ENCODE measurements around the gene ALDH1L2. TPM values are rescaled to one million over a fixed set of nuclear protein-coding genes. Genes with fewer than 3 reads are reported as not detected.

The ALDH1L2 gene
- total RNA-seq, 1 donor from 2014 or later, result 2.7 TPM

DNA sequence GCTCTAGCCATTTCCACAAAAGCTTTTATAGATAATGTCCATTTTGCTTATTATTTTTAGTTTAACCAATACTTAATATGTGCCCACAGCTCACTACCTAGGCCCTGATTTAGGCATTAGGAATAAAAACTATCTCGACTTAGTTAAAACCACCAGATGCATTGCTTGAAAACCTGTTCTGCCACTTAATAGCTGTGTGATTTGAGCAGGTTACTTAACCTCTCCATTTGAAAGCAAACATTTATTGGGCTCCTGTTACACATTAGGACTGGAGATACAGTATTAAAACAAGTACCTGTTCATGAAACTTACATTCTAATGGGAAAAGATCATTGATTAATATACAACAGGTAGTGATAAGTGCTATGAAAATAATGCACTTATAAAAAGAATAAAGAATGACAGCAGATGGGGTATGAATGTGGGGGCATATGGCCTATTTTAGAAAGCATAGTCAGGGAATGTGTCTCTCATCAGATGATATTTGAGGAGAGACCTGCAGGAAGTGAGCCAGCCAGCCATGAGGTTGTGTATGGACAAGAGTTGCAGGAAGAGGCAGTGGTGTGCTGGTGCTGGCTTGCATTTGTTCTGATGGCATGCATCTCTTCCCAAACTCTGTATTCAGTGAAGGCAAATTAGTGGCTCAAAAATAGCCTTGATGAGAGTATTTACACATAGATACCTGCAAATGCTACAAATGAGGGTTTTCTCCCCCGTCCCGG is 63.9 kb downstream of the ALDH1L2 start:
- TF ChIP-seq, protein P1, sequence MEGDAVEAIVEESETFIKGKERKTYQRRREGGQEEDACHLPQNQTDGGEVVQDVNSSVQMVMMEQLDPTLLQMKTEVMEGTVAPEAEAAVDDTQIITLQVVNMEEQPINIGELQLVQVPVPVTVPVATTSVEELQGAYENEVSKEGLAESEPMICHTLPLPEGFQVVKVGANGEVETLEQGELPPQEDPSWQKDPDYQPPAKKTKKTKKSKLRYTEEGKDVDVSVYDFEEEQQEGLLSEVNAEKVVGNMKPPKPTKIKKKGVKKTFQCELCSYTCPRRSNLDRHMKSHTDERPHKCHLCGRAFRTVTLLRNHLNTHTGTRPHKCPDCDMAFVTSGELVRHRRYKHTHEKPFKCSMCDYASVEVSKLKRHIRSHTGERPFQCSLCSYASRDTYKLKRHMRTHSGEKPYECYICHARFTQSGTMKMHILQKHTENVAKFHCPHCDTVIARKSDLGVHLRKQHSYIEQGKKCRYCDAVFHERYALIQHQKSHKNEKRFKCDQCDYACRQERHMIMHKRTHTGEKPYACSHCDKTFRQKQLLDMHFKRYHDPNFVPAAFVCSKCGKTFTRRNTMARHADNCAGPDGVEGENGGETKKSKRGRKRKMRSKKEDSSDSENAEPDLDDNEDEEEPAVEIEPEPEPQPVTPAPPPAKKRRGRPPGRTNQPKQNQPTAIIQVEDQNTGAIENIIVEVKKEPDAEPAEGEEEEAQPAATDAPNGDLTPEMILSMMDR (conservative IDR thresholded peaks at IDR 0.05), result no peak
- H3K4me3 Mint-ChIP-seq, result no peak overlapping the region
- no peak overlapping the region for H3K27ac Mint-ChIP-seq
- H3K4me1 Mint-ChIP-seq (ENCODE audit: unreplicated experiment), result peaks cover 25% of the 10 kb centered on the region
- no peaks in the 10 kb centered on the region for H3K27me3 Mint-ChIP-seq
- DNase-seq (ENCODE audit: extremely low spot score, unreplicated experiment), result no peak
- H3K9me3 Mint-ChIP-seq, result no peaks in the 10 kb centered on the region
- no peaks in the 10 kb centered on the region for H3K36me3 Mint-ChIP-seq

DNA sequence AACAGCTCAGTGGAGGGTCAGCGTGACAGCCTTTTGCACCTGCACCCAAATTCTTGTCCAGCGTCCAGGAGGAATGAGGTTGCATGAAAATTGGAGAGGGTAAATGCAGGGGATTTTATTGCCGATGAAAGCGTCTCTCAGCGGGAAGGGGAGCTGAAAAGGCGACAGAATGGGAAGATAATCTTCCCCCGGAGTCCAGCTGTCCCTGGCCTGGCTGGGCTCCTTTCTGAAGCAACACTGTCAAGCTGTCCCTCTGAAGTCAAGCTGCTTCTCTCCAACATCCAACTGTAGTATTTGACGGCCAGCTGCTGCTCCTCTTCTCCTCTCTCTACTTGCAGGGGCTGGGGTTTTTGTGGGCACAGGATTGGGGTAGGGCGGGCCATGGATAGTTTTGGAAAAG is 65.5 kb downstream of the ALDH1L2 start:
- Mint-ChIP-seq H3K4me1 (ENCODE audit: unreplicated experiment) (peaks cover 18% of the 10 kb centered on the region), H3K27me3 (no peaks in the 10 kb centered on the region), H3K4me3 (no peak overlapping the region), H3K9me3 (no peaks in the 10 kb centered on the region), H3K27ac (no peak overlapping the region), H3K36me3 (peaks cover 6% of the 10 kb centered on the region)
- no peak for DNase-seq (ENCODE audit: extremely low spot score, unreplicated experiment)
- TF ChIP-seq, protein P1 (conservative IDR thresholded peaks at IDR 0.05), result no peak

GRCh38 chr12:105018012-105018411 is 66.2 kb downstream of the ALDH1L2 start:
- Mint-ChIP-seq H3K4me3 (no peak overlapping the region), H3K36me3 (peaks cover 9% of the 10 kb centered on the region), H3K4me1 (ENCODE audit: unreplicated experiment) (peaks cover 21% of the 10 kb centered on the region), H3K27ac (no peak overlapping the region), H3K9me3 (no peaks in the 10 kb centered on the region), H3K27me3 (no peaks in the 10 kb centered on the region)
- DNase-seq (ENCODE audit: extremely low spot score, unreplicated experiment), result no peak
- TF ChIP-seq, protein P1 (conservative IDR thresholded peaks at IDR 0.05), result no peak

DNA sequence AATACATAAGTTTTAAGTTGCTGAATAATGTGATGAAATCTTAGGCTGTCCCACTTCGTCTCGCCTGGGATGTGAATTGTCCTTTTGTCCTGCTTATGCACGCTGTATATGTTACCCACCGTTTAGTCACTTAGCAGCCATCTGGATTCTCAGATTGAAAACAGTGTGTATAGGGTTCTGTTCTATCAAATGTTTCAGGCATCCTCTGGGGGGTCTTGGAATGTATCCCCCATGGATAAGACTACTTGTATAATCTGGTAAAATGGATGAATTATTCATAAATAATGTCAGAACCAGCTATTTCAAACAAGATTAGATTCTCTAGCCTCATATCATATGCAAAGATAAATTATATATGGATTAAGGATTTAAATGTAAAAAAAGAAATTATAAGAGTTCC is 68.7 kb downstream of the ALDH1L2 start:
- Mint-ChIP-seq H3K4me1 (ENCODE audit: unreplicated experiment) (peaks cover 15% of the 10 kb centered on the region), H3K9me3 (peaks cover 10% of the 10 kb centered on the region), H3K4me3 (no peak overlapping the region), H3K27ac (no peak overlapping the region), H3K27me3 (no peaks in the 10 kb centered on the region), H3K36me3 (peaks cover 32% of the 10 kb centered on the region)
- TF ChIP-seq, protein P1 (conservative IDR thresholded peaks at IDR 0.05), result no peak
- no peak for DNase-seq (ENCODE audit: extremely low spot score, unreplicated experiment)

GRCh38 chr12:105014603-105015002 is 69.7 kb downstream of the ALDH1L2 start:
- no peak overlapping the region for H3K27ac Mint-ChIP-seq
- H3K9me3 Mint-ChIP-seq, result peaks cover 10% of the 10 kb centered on the region
- H3K4me1 Mint-ChIP-seq (ENCODE audit: unreplicated experiment), result peaks cover 9% of the 10 kb centered on the region
- no peaks in the 10 kb centered on the region for H3K27me3 Mint-ChIP-seq
- no peak for DNase-seq (ENCODE audit: extremely low spot score, unreplicated experiment)
- no peak overlapping the region for H3K4me3 Mint-ChIP-seq
- peaks cover 41% of the 10 kb centered on the region for H3K36me3 Mint-ChIP-seq
- TF ChIP-seq, protein P1 (conservative IDR thresholded peaks at IDR 0.05), result no peak

Data from type B pancreatic cell (in vitro differentiated cells).